SW 1271 (cell line): ENCODE results near the gene COL5A1.
A peak's percentile ranks its signal among the peaks of the same experiment; 100 is the strongest.

Source experiments
- DNase-seq, 2 experiments: peaks; one replicate each; lab custom pipeline; 2025; lab: John Stamatoyannopoulos, UW

The COL5A1 gene

GRCh38 chr9:134858051-134858841 lies 216.6 kb downstream of the COL5A1 start:
- peak in 1 of 2 experiments; percentile 54 for DNase-seq

- DNase-seq, result no peak
These were observed 218.9 kb downstream of the COL5A1 start for GRCh38 chr9:134860510-134860909.

- no peak for DNase-seq
These were observed 220.2 kb downstream of the COL5A1 start for GRCh38 chr9:134861595-134862334.

GRCh38 chr9:134863306-134863902 lies 221.8 kb downstream of the COL5A1 start:
- no peak for DNase-seq

- no peak for DNase-seq
These were observed 222.6 kb downstream of the COL5A1 start for GRCh38 chr9:134863941-134864820.

- DNase-seq, result no peak
These were observed 223.2 kb downstream of the COL5A1 start for GRCh38 chr9:134864821-134865190.

- no peak for DNase-seq
These were observed 226.5 kb downstream of the COL5A1 start for GRCh38 chr9:134867917-134868750.

- no peak for DNase-seq
These were observed 227.3 kb downstream of the COL5A1 start for GRCh38 chr9:134868751-134869553.

GRCh38 chr9:134869554-134870300 lies 228.1 kb downstream of the COL5A1 start:
- no peak for DNase-seq

- no peak for DNase-seq
These were observed 228.7 kb downstream of the COL5A1 start for GRCh38 chr9:134870301-134870694.

- no peak for DNase-seq
These were observed 229.4 kb downstream of the COL5A1 start for GRCh38 chr9:134870746-134871662.

- DNase-seq, result no peak
These were observed 230.2 kb downstream of the COL5A1 start for GRCh38 chr9:134871697-134872340.

- no peak for DNase-seq
These were observed 231.1 kb downstream of the COL5A1 start for GRCh38 chr9:134872482-134873231.

- DNase-seq, result no peak
These were observed 233.8 kb downstream of the COL5A1 start for GRCh38 chr9:134875371-134875770.

GRCh38 chr9:134877541-134877940 lies 235.9 kb downstream of the COL5A1 start:
- DNase-seq, result no peak

GRCh38 chr9:134879664-134880483 lies 238.3 kb downstream of the COL5A1 start:
- no peak for DNase-seq
